ENCODE results near the gene FAM131A.

DNA sequence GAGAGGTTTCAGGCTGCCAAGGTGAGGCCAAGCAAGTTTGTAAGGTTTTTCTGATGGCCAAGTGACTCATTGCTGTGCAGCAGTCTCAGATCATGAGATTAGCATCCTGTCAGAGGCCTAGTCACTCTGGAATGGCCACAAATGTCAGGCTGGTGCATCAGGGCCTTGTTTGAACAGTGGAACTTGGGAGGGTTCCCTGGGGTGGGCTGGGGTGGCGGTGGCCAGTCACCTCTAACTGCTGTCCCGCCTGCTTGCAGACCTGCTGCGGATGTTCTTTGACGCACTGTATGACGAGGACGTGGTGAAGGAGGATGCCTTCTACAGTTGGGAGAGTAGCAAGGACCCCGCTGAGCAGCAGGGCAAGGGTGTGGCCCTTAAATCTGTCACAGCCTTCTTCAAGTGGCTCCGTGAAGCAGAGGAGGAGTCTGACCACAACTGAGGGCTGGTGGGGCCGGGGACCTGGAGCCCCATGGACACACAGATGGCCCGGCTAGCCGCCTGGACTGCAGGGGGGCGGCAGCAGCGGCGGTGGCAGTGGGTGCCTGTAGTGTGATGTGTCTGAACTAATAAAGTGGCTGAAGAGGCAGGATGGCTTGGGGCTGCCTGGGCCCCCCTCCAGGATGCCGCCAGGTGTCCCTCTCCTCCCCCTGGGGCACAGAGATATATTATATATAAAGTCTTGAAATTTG lies 2.8 kb upstream of the FAM131A start:
- TF ChIP-seq CTCF (IDR thresholded peaks at IDR 0.05) (no peak), POLR2AphosphoS5 (IDR thresholded peaks at IDR 0.05) (no peak), EP300 (IDR thresholded peaks at IDR 0.05) (no peak), POLR2A (IDR thresholded peaks at IDR 0.05) (no peak)
